Neural cell (in vitro differentiated cells): Measurements from ENCODE around the gene MVD. TPM values are rescaled to one million over a fixed set of nuclear protein-coding genes. Genes with fewer than 3 reads are reported as not detected.

Experiments
- H2AFZ ChIP-seq: fragments of 200-600, 300-800 bp; sonication (generic), shearing (Covaris generic); 2 replicates; pipeline ENCODE4 v1.6.0; 2014; ENCODE audit warnings: low read depth, mild to moderate bottlenecking, antibody characterized with exemption, low read length, moderate library complexity
- H3F3A ChIP-seq: fragments of 200-600 bp; shearing (Covaris generic); 2 replicates; pipeline ENCODE4 v1.6.1; 2016; ENCODE audit warnings: mild to moderate bottlenecking, moderate library complexity, mixed read lengths, antibody characterized with exemption, low read length; ENCODE audit not compliant: insufficient read depth, poor library complexity, severe bottlenecking
- H3K27ac ChIP-seq: fragments of 200-600, 300-800 bp; sonication (generic), shearing (Covaris generic); 2 replicates; pipeline ENCODE4 v1.5.1; 2014; ENCODE audit warnings: mild to moderate bottlenecking, low read length, moderate library complexity
- H3K27me3 ChIP-seq: fragments of 300-800, 200-600 bp; sonication (generic), shearing (Covaris generic); 2 replicates; pipeline ENCODE4 v1.6.0; 2014; ENCODE audit warnings: mild to moderate bottlenecking, low read depth, low read length, moderate library complexity; ENCODE audit not compliant: insufficient read depth
- H3K36me3 ChIP-seq: fragments of 300-800, 200-600 bp; sonication (generic), shearing (Covaris generic); 2 replicates; pipeline ENCODE4 v1.5.1; 2014; ENCODE audit warnings: mild to moderate bottlenecking, antibody characterized with exemption, low read length, moderate library complexity; ENCODE audit not compliant: insufficient read depth
- H3K4me2 ChIP-seq: fragments of 300-800, 200-600 bp; sonication (generic), shearing (Covaris generic); 2 replicates; pipeline ENCODE4 v1.6.0; 2014; ENCODE audit warnings: mild to moderate bottlenecking, low read length
- H3K4me3 ChIP-seq: fragments of 300-800, 200-600 bp; sonication (generic), shearing (Covaris generic); 2 replicates; pipeline ENCODE4 v1.5.1; 2014; ENCODE audit warnings: mild to moderate bottlenecking, low read length, moderate library complexity
- H3K79me2 ChIP-seq: fragments of 200-600 bp; shearing (Covaris generic); replicated peaks from 2 replicates; pipeline ENCODE4 v1.6.0; 2014; ENCODE audit warnings: mild to moderate bottlenecking, low read length, moderate library complexity; ENCODE audit not compliant: insufficient read depth
- H3K9ac ChIP-seq: fragments of 300-800, 200-600 bp; sonication (generic), shearing (Covaris generic); 2 replicates; pipeline ENCODE4 v1.6.1; 2016; ENCODE audit warnings: mild to moderate bottlenecking, low read length, mixed read lengths
- H3K9me2 ChIP-seq: fragments of 200-600 bp; shearing (Covaris generic); 2 replicates; pipeline ENCODE4 v1.6.1; 2016; ENCODE audit warnings: mild to moderate bottlenecking, low read length, mixed read lengths; ENCODE audit not compliant: insufficient read depth
- H3K9me3 ChIP-seq: fragments of 200-600, 300-800 bp; sonication (generic), shearing (Covaris generic); 2 replicates; pipeline ENCODE4 v1.6.1; 2016; ENCODE audit warnings: mild to moderate bottlenecking, mixed run types, low read length, moderate library complexity, mixed read lengths
- H4K20me1 ChIP-seq: fragments of 200-600 bp; shearing (Covaris generic); 2 replicates; pipeline ENCODE4 v1.6.1; 2016; ENCODE audit warnings: mild to moderate bottlenecking, mixed run types; ENCODE audit not compliant: insufficient read depth
- CTCF ChIP-seq: fragments of 450-650 bp; IDR thresholded peaks from 2 replicates; pipeline ENCODE4 v1.5.1; 2014; ENCODE audit warnings: antibody characterized with exemption, mild to moderate bottlenecking, moderate library complexity; ENCODE audit not compliant: poor library complexity, severe bottlenecking
- EP300 ChIP-seq: fragments of 450-650 bp; conservative IDR thresholded peaks from 2 replicates; pipeline ENCODE4 v1.6.1; 2014; ENCODE audit warnings: antibody characterized with exemption, mild to moderate bottlenecking, moderate library complexity; ENCODE audit not compliant: poor library complexity, severe bottlenecking
- EZH2 ChIP-seq: fragments of 200-600, 300-800 bp; shearing (Covaris generic), sonication (generic); IDR thresholded peaks from 2 replicates; pipeline ENCODE4 v1.6.1; 2014; ENCODE audit warnings: antibody characterized with exemption, low read length, borderline replicate concordance, mild to moderate bottlenecking; ENCODE audit not compliant: insufficient read depth, poor library complexity, severe bottlenecking
- MXI1 ChIP-seq: fragments of 450-650 bp; conservative IDR thresholded peaks from 2 replicates; pipeline ENCODE4 v1.6.1; 2014; ENCODE audit warnings: antibody characterized with exemption, mild to moderate bottlenecking; ENCODE audit not compliant: poor library complexity, severe bottlenecking
- POLR2AphosphoS5 ChIP-seq: IDR thresholded peaks from 2 replicates; pipeline ENCODE4 v1.6.1; 2012
- RAD21 ChIP-seq: fragments of 450-650 bp; conservative IDR thresholded peaks from 2 replicates; pipeline ENCODE4 v1.6.1; 2014; ENCODE audit warnings: antibody characterized with exemption, mild to moderate bottlenecking, moderate library complexity
- REST ChIP-seq: IDR thresholded peaks from 2 replicates; pipeline ENCODE4 v1.6.1; 2012; ENCODE audit warnings: borderline replicate concordance
- SMC3 ChIP-seq: fragments of 450-650 bp; conservative IDR thresholded peaks from 2 replicates; pipeline ENCODE4 v1.6.1; 2014; ENCODE audit warnings: antibody characterized with exemption, mild to moderate bottlenecking, moderate library complexity; ENCODE audit not compliant: poor library complexity
- TAF1 ChIP-seq: IDR thresholded peaks from 2 replicates; pipeline ENCODE4 v1.6.1; 2012; ENCODE audit warnings: low read depth
- polyA plus RNA-seq: library from polyadenylated mRNA; depleted of rRNA; stranded (reverse); fragments of >200 nt; gene quantifications from 2 replicates; pipeline ENCODE4 v1.2.3, GENCODE V29; 2014

Gene MVD
- polyA plus RNA-seq, 1 donor from 2014 or later, result 232 TPM

DNA sequence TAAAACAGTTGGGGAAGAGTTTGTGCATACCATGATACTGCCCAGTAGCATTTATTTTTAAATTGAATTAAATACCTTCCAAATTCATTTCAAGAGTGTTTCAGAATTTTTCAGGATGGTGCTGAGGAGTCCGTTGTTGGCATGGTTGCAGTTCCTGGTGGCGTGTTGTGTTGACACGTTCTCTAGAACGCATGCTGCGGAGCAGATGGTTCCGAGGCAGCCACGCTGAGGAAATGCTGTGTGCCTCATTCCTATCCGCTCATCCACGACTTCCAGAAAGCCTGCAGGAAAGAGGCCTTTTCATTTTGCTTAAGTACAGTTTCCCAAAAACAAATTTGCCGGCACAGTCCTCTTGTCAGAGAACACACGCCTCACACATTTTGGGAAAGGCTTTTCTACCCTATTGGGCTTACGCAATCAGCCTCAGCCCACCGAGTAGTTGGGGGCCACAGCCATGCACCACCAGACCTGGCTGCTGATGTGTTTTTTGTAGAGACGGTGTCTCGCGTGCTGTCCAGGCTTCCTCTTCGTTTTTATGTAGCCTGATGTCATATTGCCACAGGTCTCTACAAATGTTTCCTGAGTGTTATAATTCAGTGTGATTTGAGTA lies 56.6 kb downstream of the MVD start:
- H3K9ac ChIP-seq, result no peak overlapping the region
- no peaks in the 10 kb centered on the region for H3K79me2 ChIP-seq
- H3K4me3 ChIP-seq, result no peak overlapping the region
- H3K9me3 ChIP-seq, result no peaks in the 10 kb centered on the region
- H3K27me3 ChIP-seq, result no peaks in the 10 kb centered on the region
- H2AFZ ChIP-seq, result no peak overlapping the region
- no peaks in the 10 kb centered on the region for H3K9me2 ChIP-seq
- TF ChIP-seq SMC3 (no peak), CTCF (no peak), RAD21 (no peak), EZH2 (no peak), EP300 (no peak), MXI1 (no peak), POLR2AphosphoS5 (no peak), REST (no peak), TAF1 (no peak)
- no peaks in the 10 kb centered on the region for H4K20me1 ChIP-seq
- H3K36me3 ChIP-seq, result no peaks in the 10 kb centered on the region
- H3F3A ChIP-seq, result no peaks in the 10 kb centered on the region
- no peak overlapping the region for H3K4me2 ChIP-seq
- no peak overlapping the region for H3K27ac ChIP-seq

- no peak overlapping the region for H3K9ac ChIP-seq
- H3K4me3 ChIP-seq, result no peak overlapping the region
- H4K20me1 ChIP-seq, result no peaks in the 10 kb centered on the region
- H3K79me2 ChIP-seq, result no peaks in the 10 kb centered on the region
- no peak for TF ChIP-seq REST
- no peaks in the 10 kb centered on the region for H3K36me3 ChIP-seq
- no peaks in the 10 kb centered on the region for H3K9me2 ChIP-seq
- H3F3A ChIP-seq, result no peaks in the 10 kb centered on the region
- H2AFZ ChIP-seq, result no peak overlapping the region
- no peak overlapping the region for H3K27ac ChIP-seq
- H3K27me3 ChIP-seq, result no peaks in the 10 kb centered on the region
- no peaks in the 10 kb centered on the region for H3K9me3 ChIP-seq
- no peak overlapping the region for H3K4me2 ChIP-seq
These were observed 57.4 kb downstream of the MVD start for GRCh38 chr16:88605186-88606147.
